Femur (tissue), 1 donor: ENCODE measurements around the gene CCDC51.
"Not testable (repeated sequence)": the region's sequence is repeated elsewhere in the genome, so short reads cannot be mapped to it uniquely, and the experiment has no call there.

Experiments
- DNase-seq: peaks from one replicate; pipeline ENCODE4 v3.0.0-alpha.2; 2017

Gene CCDC51

GRCh38 chr3:48465531-48466378, 25.8 kb upstream of the CCDC51 start:
- peak; percentile 98 for DNase-seq

DNA sequence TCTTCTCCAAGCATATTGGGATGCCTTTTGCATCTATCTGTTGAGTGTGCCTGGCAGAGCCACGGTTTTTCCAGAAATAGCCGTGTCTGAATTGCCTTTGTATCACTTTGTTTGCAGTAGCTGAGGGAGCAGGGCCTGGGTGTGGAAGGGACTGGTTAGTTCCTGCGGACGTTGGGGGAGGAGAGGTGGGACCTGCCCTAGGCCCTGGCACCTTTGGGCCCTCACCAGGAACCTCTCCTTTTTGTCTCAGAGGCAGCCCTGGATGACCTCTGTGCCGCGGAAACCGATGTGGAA, 25.3 kb upstream of the CCDC51 start:
- DNase-seq = no peak

- DNase-seq = no peak
Measured at GRCh38 chr3:48464713-48465221, 24.8 kb upstream of the CCDC51 start.

GRCh38 chr3:48463703-48464102, 23.8 kb upstream of the CCDC51 start:
- no peak for DNase-seq

DNA sequence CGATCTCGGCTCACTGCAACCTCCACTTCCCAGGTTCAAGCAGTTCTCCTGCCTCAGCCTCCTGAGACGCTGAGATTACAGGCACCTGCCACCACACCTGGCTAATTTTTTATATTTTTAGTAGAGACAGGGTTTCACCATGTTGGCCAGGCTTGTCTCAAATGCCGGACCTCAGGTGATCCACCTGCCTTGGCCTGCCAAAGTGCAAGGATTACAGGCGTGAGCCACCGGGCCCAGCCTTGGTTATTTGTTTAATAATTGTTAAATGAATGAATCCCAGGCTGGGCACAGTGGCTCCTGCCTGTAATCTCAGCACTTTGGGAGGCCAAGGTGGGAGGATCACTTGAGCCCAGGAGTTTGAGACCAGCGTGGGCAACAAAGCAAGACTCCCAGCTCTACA, 21.8 kb upstream of the CCDC51 start:
- not testable (repeated sequence) for DNase-seq

DNA sequence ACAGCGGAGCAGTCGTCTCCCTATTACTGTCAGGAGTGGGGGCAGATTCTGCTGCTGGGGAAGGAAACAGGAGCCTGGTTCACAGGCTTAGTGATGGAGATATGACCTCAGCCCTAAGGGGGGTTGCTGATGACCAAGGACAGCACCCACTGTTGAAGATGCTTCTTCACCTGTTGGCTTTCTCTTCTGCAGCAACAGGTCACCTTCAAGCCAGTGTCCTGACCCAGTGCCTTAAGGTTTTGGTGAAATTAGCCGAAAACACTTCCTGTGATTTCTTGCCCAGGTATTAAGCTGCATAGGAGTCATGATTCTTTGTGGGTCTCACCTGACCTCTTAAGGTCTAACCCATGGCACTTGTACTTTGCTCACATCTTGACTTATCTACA, 20.6 kb upstream of the CCDC51 start:
- no peak for DNase-seq

DNA sequence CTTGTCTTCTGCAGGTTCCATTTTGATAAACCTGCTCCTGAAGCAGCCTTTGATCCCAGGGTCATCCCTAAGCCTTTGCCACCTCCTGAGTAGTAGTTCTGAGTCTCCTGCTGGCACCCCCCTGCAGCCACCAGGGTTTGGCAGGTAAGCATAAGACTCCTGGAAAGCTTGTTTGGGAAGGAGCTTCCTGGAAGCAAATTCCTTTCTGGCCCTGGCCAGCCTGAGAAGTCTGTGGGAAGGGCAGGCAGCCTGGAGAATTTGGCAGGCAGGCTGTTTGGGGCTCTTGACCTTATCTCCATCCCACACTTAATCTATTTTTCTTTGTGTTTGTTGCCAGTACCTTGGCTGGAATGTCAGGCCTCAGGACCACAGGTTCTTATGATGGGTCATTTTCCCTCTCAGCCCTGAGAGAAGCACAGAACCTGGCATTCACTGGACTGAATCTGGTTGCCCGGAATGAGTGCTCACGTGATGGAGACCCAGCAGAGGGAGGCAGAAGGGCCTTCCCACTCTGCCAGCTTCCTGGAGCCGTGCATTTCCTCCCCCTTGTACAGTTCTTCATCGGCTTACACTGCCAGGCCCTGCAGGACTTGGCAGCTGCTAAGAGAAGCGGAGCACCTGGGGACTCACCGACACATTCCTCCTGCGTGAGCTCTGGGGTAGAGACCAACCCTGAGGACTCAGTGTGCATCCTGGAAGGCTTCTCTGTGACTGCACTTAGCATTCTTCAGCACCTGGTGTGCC, 20.0 kb upstream of the CCDC51 start:
- DNase-seq = no peak

DNA sequence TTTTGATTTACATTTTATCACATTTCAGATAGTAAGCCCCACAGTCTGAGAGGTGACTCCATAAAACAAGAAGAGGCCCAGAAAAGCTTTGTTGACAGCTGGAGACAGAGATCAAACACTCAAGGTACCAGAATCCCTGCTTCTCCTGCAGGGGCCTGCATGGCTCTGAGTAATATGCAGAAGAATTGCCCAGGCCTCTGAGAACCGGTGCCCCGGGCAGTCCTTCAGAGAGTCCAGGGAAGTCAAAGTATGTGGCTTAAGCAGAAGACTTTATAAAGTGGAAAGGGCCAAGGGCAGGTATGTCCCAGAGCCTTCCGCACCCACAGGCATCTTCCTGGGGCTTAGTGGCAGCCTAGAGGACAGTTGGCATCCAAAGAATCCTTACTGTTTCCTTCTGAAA, 19.4 kb upstream of the CCDC51 start:
- no peak for DNase-seq

GRCh38 chr3:48456456-48456855, 16.5 kb upstream of the CCDC51 start:
- no peak for DNase-seq

- no peak for DNase-seq
Measured at GRCh38 chr3:48451270-48451669, 11.4 kb upstream of the CCDC51 start.

DNA sequence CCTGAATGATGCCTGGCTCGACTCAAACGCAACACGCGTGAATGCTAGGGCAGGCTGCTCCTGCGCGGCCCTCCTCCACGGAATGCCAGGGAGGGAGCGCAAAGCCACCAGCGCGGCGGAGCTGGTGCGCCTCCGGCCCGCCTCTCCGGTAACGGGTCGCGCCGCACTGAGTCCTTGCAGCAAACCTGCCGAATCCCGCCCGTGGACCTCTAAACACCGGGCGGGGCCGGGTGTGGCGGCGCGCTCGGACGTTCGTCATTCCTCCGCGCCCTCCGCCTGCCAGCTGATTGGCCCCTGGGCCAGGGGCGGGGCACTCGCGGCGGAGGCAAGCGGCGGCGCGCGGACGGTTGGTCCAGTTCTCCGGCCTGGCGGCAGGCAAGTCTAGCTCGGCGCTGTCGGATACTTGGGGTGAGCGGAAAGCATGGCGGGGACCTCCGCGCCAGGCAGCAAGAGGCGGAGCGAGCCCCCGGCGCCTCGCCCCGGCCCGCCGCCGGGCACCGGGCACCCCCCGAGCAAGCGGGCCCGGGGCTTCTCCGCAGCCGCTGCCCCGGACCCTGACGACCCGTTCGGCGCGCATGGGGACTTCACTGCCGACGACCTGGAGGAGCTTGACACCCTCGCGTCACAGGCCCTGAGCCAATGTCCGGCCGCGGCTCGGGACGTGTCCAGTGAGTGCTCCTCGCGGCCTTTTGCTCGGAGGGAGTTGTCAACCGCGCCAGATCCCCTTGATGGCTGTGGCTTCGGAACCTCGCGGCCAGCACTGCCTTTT, 6.7 kb upstream of the CCDC51 start, which contains the start of gene ATRIP:
Gene ATRIP (plus strand): TSS at position 313 of the 769 bp plus-strand sequence. CDS start 109 bp downstream, at position 422.
- DNase-seq = peak; percentile 92

GRCh38 chr3:48446043-48446424, 6.1 kb upstream of the CCDC51 start:
- DNase-seq = no peak

DNA sequence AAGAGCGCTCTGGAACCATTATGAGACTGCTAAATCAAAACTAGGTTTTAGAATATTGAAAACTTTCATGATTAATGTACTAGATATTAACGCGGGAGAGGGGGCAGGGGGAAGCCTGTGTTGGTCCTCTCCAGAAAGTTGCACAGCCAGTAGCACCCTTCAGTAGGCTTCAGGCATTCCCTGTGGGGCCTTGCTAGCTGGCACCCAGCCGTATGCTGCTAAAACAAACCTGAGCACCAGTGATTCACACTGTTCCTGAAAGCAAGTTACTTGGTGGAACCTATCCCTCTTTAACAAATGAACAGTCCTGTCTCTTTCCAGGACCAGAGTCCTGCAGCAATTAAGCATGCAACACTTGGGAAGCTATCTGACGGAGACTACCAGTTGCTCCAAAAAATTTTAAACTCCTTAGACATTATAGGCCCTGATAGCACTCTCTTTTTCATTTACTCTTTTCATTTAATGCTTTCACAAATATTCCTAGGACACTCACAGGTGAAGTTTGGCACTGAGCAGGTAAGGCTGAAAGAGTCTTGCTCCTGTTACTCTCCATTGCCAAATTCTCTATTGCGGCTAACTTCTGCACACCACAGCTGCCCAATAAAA, 5.5 kb upstream of the CCDC51 start:
- no peak for DNase-seq

GRCh38 chr3:48441940-48442339, 2.0 kb upstream of the CCDC51 start:
- no peak for DNase-seq

DNA sequence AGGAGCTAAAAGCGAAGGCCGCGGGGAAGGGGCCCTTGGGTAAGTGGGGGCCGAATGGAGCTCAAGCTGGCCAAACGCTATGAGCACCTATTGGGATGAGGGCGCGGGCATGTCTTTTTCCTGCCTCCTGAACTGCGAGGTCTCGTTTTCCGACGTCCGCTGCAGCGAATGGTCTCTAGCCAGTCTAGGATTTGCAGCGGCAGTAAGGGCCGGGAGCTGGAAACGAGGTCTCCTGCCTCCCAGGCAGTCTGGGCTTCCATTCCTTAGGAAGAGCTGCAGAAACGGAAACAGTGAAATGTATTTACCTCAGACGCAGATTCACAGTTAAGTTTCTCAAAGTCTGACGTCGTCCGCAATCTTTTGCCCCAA, 655 bp upstream of the CCDC51 start:
- DNase-seq = no peak

DNA sequence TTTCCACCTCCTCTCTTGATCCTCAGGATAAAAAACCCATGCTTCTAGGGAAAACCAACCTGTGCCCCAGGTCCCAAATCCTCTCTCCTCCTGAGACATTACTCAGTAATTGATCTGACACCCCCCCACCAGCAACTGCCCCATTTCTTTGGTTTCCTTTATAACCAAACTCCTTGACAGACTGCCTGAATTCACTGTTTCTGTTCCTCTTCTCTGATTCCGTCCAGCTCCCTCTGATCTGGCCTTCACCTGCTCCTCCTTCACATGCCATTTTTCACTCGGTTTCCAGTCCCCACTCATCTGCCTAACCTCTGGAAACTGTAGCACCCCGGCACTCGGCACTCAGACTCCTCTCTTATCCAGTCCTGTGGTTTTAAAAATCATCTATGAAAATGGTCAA, 2.1 kb downstream of the CCDC51 start:
- DNase-seq = no peak

DNA sequence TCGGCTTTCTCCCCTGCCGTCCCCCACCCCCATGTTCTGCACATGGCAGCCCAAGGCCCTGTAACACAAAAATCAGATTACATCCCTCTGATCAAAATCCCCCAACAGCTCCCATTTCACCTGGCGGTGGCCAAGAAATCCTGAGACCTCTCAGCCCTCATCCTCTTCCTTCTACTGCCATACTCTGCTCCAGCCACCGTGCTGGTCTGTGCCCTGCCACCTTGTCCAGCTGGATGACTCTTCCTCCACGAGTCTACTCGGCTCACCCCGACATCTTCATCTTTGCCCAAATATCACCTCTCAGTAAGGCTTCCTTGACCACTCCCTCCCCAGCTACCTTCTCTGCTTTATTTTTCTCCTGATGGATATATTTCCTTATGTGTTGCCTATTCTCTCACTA, 3.1 kb downstream of the CCDC51 start:
- no peak for DNase-seq

- DNase-seq = no peak
Measured at GRCh38 chr3:48436477-48436787, 3.5 kb downstream of the CCDC51 start.

DNA sequence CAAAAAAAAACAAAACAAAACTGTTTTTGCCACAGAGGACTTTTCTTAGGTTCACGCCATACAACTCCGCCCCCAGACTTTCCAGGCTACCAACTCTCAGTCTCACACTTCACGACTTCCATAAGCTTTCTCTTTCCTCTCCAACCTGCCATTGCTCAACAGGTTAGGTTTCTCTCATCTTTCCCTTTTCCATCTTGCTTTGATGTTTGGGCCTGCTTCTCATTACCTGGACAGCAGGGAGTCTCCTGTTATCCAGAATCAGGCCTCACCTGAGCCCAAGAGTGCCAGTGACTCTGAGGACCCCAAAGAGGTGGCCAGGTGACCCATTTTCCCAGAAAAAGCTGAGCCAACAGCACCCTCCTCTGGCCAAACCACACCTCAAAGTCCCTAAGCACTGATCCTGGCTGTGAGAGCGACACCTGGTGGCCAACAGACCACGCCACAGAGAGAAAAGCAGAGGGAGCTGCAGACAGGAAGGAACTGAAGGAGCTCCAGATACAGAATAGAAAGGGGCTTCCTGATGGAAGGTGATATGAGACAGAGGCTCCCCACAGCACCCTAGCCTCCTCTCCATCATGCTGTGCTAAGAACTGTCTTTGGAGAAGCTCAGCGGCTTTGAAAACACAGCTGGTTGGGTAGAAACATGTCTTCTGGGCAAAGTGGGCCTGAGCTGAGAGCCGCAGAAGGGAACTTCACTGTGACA, 4.0 kb downstream of the CCDC51 start:
- DNase-seq = peak; percentile 90

DNA sequence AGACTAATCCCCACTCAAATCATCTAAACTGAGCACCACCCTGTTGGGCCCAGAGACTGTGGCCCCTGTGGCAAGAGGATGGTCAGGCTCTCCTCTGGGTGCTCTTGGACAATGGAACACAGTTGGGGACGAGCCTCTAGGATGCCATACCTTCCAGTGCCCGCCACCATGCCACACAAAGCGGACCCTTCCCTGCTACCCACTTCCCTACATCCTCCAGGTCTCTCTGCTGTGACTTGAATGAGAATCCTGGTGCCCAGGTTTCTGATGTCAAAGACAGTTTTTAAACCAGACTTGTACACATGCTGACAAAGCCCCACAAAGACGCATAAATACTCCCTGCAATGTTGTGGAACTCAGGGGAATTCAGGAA, 4.7 kb downstream of the CCDC51 start:
- DNase-seq = no peak

DNA sequence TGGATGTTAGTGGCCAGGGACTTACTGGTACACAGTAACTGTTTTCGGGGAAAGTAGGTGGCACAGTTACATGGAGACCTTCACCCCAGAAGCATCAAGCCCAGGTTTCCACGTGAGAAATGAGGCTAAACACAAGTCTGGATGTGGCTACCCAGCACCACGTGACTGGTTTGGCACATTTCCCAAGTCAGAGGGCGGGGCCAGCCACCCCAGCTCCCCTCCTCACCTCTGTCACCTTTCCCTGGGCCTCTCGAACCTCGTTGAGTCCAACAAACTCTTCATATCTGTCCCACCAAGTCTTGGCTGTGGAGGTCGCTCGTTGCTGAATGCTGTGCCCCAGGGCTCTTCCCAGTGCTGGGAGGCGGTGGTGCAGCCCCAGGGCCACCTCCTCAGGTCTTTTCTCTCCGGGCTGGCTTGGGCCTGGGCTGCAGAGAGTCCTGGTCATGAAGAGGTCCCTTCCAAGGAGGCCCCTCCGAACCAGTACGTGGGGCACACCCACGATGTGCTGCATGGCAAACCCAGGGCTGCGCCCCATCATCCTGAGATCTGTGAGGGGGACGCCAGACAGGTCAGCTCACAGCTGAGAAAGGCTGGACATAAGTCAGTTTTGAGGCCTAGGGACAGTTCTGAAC, 5.2 kb downstream of the CCDC51 start:
- DNase-seq = no peak

DNA sequence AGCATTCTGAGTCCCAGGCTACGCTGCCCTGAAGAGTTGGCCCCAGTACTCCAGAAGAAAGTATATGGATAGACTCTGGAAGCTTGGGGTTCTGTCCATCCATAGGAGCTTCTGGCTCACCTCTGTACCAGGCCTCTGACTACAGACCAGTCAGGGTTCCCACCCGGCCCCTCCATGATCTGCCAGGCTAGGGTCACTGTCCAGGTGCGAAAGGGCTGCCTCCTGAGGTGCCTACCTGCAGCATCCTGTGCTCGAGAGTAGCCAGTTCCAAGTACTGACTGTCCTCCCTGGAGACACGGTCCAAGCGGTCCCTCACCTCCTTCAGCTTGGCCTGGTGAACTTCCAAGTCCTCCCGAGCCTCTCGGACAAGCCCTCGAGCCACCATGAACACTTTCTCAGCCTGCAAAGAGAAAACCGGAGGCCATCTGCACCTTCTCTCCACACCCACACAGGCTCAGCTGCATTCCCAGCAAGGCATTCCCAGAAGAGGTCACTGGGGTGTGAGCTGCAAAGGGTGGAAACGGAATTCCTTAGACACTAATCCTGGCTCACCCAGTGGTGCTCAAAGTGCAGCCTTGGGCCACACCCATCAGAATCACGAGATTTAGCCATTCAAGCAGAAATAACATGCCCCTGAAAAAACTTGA, 6.3 kb downstream of the CCDC51 start:
- no peak for DNase-seq
